Measurements from ENCODE around the gene VSNL1. TPM values are rescaled to one million over a fixed set of nuclear protein-coding genes. Genes with fewer than 3 reads are reported as not detected.
A peak's percentile ranks its signal among the peaks of the same experiment; 100 is the strongest.

VSNL1 gene
- total RNA-seq, 1 experiment from 2014 or later, result 0.43 TPM

DNA sequence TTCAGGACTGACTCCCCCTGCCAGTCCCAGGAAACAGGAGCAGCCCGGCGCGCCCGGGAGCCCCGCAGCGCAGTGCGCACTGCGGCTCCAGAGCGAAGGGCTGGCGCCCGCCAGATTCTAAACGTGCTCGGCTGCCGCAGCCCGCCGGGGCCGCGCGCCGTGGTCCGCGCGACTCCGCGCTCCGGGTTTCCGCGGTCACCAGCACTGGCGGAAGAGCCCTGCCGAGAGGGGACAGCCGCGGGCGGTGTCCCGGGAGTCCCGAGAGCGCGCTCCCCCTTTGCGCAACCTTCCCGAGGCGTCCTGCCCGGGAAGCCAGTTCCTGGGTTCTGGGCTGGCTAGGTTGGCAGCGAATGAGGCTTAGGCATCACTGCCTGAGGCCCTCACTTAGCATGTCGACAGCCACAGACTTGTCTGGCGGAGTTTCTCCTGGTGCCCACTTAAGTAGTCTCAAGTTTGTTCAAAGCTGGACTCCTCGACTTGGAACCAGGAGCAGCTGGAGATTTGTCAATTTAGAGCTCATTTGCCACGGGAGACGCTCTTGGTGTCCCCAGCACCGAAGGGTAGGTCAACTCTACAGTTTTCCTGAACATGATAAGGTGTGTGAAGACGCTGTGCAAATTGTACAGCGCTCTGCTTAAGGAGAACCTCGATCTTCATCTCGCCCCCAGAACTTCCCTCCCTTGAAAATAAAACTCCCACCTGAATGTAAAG is 1.5 kb upstream of the VSNL1 start:
- H3K9me3 Mint-ChIP-seq (ENCODE audit: unreplicated experiment), result no peaks in the 10 kb centered on the region
- Histone ChIP-seq H3K4me1 (peaks cover 18% of the 10 kb centered on the region), H3K9me3 (no peaks in the 10 kb centered on the region), H3K36me3 (ENCODE audit: control insufficient read depth, insufficient read depth, low read length) (no peaks in the 10 kb centered on the region), H3K27me3 (replicated peaks; ENCODE audit: control insufficient read depth, insufficient read depth, low read length) (no peaks in the 10 kb centered on the region; the same call in 1 of the 2 replicates), H3K4me3 (ENCODE audit: low read depth, low read length) (peak overlapping the region; percentile 58)
- H3K4me1 Mint-ChIP-seq (ENCODE audit: low read depth, unreplicated experiment), result peaks cover 11% of the 10 kb centered on the region
- intact Hi-C loops (cut with micrococcal nuclease; ENCODE audit: unreplicated experiment), result no loop called here
- H3K36me3 Mint-ChIP-seq (ENCODE audit: insufficient read depth, unreplicated experiment), result peaks cover 6% of the 10 kb centered on the region
- ChIA-PET POLR2A (no interaction called here), CTCF (interaction anchor here (1.4 kb wide), 1 partner anchor 107 kb away, joined by 6 read pairs; no protein-coding TSS in a partner anchor)
- H3K27ac Mint-ChIP-seq (ENCODE audit: unreplicated experiment), result no peak overlapping the region
- no TSS peak for BruUV-seq (replicated peaks)
- TF ChIP-seq, protein P1, sequence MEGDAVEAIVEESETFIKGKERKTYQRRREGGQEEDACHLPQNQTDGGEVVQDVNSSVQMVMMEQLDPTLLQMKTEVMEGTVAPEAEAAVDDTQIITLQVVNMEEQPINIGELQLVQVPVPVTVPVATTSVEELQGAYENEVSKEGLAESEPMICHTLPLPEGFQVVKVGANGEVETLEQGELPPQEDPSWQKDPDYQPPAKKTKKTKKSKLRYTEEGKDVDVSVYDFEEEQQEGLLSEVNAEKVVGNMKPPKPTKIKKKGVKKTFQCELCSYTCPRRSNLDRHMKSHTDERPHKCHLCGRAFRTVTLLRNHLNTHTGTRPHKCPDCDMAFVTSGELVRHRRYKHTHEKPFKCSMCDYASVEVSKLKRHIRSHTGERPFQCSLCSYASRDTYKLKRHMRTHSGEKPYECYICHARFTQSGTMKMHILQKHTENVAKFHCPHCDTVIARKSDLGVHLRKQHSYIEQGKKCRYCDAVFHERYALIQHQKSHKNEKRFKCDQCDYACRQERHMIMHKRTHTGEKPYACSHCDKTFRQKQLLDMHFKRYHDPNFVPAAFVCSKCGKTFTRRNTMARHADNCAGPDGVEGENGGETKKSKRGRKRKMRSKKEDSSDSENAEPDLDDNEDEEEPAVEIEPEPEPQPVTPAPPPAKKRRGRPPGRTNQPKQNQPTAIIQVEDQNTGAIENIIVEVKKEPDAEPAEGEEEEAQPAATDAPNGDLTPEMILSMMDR (IDR thresholded peaks at IDR 0.05; ENCODE audit: insufficient read depth in 1 of 2, low read depth in 1 of 2, low read length in 1 of 2, severe bottlenecking in 1 of 2, unreplicated experiment in 1 of 2), result no peak
- peak; percentile 75 to 81 for DNase-seq
- H3K4me3 Mint-ChIP-seq (ENCODE audit: unreplicated experiment), result peak overlapping the region; percentile 71
- peaks cover 29% of the 10 kb centered on the region for H3K27me3 Mint-ChIP-seq (ENCODE audit: insufficient read depth, unreplicated experiment)

DNA sequence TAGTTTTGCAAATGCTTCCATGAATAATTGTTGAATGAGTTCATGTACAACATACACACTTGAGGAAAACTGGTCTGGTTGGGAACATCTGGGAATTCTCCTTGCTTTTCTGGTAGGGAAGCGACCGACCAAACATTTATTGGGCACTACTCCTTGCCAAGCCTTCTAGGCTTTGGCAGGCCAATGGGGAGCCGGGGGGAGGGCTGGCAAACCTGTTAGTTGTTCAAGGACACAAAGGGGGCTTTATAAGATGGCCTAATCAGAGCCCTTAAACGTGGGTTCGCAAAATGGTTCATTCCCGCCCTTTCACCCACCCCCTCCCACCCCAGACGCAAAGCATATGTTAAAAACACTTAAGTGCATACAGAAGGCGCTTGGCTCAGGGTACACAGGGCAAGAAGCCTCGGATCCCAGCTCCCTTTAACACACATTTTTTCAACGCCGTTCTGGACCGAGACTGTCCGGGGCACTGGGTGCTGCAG is 844 bp upstream of the VSNL1 start:
- TF ChIP-seq, protein P1 (IDR thresholded peaks at IDR 0.05; ENCODE audit: insufficient read depth in 1 of 2, low read depth in 1 of 2, low read length in 1 of 2, severe bottlenecking in 1 of 2, unreplicated experiment in 1 of 2), result no peak
- POLR2A ChIA-PET, result interaction anchor here (1.2 kb wide), 1 partner anchor 131 kb away, joined by 3 read pairs; no protein-coding TSS in a partner anchor
- peaks cover 24% of the 10 kb centered on the region for H3K4me1 ChIP-seq
- H3K9me3 Mint-ChIP-seq (ENCODE audit: unreplicated experiment), result no peaks in the 10 kb centered on the region
- CTCF ChIA-PET, result interaction anchor here (1.4 kb wide), 1 partner anchor 107 kb away, joined by 6 read pairs; no protein-coding TSS in a partner anchor
- H3K9me3 ChIP-seq, result no peaks in the 10 kb centered on the region
- H3K36me3 ChIP-seq (ENCODE audit: control insufficient read depth, insufficient read depth, low read length), result no peaks in the 10 kb centered on the region
- peak in 1 of 2 experiments; percentile 13 for DNase-seq
- intact Hi-C loops (cut with micrococcal nuclease; ENCODE audit: unreplicated experiment), result loop anchor here (1.0 kb wide), 2 partner anchors 21 to 55 kb away; partner anchors contain the start of gene RAD51AP2
- peaks cover 11% of the 10 kb centered on the region for H3K4me1 Mint-ChIP-seq (ENCODE audit: low read depth, unreplicated experiment)
- peak overlapping the region; percentile 4 for H3K27ac Mint-ChIP-seq (ENCODE audit: unreplicated experiment)
- no TSS peak for BruUV-seq (replicated peaks)
- H3K27me3 ChIP-seq (replicated peaks; ENCODE audit: control insufficient read depth, insufficient read depth, low read length), result no peaks in the 10 kb centered on the region; the same call in 1 of the 2 replicates
- H3K36me3 Mint-ChIP-seq (ENCODE audit: insufficient read depth, unreplicated experiment), result peaks cover 6% of the 10 kb centered on the region
- peak overlapping the region; percentile 58 for H3K4me3 ChIP-seq (ENCODE audit: low read depth, low read length)
- H3K4me3 Mint-ChIP-seq (ENCODE audit: unreplicated experiment), result peak overlapping the region; percentile 71
- H3K27me3 Mint-ChIP-seq (ENCODE audit: insufficient read depth, unreplicated experiment), result peaks cover 26% of the 10 kb centered on the region

DNA sequence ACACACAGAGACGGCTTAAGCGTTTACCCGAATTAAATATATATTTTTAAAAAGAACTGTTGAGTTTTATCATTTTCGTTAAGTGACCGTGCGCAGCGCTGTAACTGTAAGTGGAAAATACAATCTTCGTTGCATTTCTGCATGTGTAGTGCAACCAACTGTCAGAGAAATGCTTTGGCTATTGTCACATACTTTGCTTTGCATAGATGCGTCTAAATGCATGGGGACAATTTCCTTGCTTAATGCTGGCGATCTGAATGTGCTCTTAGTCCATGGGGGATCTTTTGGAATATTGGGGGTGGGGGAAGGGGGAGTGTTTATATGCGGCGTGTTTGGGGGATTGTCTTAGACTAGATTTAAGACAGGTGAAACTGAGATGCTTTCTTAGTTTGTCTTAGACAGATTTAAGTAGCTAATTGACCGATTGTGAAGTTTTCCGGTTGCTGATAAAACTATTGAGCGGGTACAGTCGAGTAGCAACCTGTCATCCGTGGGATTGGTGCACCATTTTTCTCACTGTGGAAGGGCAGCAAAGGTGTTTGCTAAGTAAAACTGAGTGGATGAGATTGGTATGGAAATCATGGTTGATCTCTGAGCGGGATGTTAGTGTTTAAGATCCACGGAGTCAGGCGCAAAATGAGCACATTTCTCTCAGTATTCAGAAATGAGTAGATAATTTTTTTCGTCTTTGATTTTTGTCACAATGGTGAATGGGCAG is 476 bp downstream of the VSNL1 start:
- intact Hi-C loops (cut with micrococcal nuclease; ENCODE audit: unreplicated experiment), result loop anchor here (1.0 kb wide), 2 partner anchors 23 to 53 kb away; partner anchors contain the start of gene RAD51AP2

More for the DNA sequence above, 476 bp downstream of the VSNL1 start:
- ChIA-PET POLR2A (interaction anchor here (1.2 kb wide), 1 partner anchor 130 kb away, joined by 3 read pairs; no protein-coding TSS in a partner anchor), CTCF (interaction anchor here (1.3 to 1.4 kb wide), 2 partner anchors 105 to 130 kb away, joined by 3 to 6 read pairs; no protein-coding TSS in a partner anchor)
- peaks cover 18% of the 10 kb centered on the region for H3K27me3 Mint-ChIP-seq (ENCODE audit: insufficient read depth, unreplicated experiment)
- BruUV-seq (replicated peaks), result no TSS peak
- peaks cover 16% of the 10 kb centered on the region for H3K4me1 Mint-ChIP-seq (ENCODE audit: low read depth, unreplicated experiment)
- no peaks in the 10 kb centered on the region for H3K9me3 Mint-ChIP-seq (ENCODE audit: unreplicated experiment)
- H3K4me3 Mint-ChIP-seq (ENCODE audit: unreplicated experiment), result peak overlapping the region; percentile 71
- H3K4me3 ChIP-seq (ENCODE audit: low read depth, low read length), result peak overlapping the region; percentile 58
- peak overlapping the region; percentile 4 for H3K27ac Mint-ChIP-seq (ENCODE audit: unreplicated experiment)
- no peaks in the 10 kb centered on the region for H3K9me3 ChIP-seq
- TF ChIP-seq, protein P1 (IDR thresholded peaks at IDR 0.05; ENCODE audit: insufficient read depth in 1 of 2, low read depth in 1 of 2, low read length in 1 of 2, severe bottlenecking in 1 of 2, unreplicated experiment in 1 of 2), result no peak
- H3K27me3 ChIP-seq (replicated peaks; ENCODE audit: control insufficient read depth, insufficient read depth, low read length), result no peaks in the 10 kb centered on the region; the same call in 1 of the 2 replicates
- peaks cover 31% of the 10 kb centered on the region for H3K4me1 ChIP-seq
- peaks cover 6% of the 10 kb centered on the region for H3K36me3 Mint-ChIP-seq (ENCODE audit: insufficient read depth, unreplicated experiment)
- H3K36me3 ChIP-seq (ENCODE audit: control insufficient read depth, insufficient read depth, low read length), result no peaks in the 10 kb centered on the region
- DNase-seq, result no peak
